HepG2 (cell line): Measurements from ENCODE around the gene MYADML2. TPM values are rescaled to one million over a fixed set of nuclear protein-coding genes. Genes with fewer than 3 reads are reported as not detected.

Experiments
- CREM ChIP-seq, 2 experiments: sonication (generic) in 1 of 2; formaldehyde crosslinking in 1 of 2; IDR thresholded peaks; 2 replicates each; pipeline versions ENCODE4 v1.4.0 to v1.6.1; 2016 to 2020; ENCODE audit warnings: antibody characterized with exemption in 1 of 2, mild to moderate bottlenecking in 1 of 2, missing genetic modification reagents in 1 of 2
- EP300 ChIP-seq, 3 experiments: sonication (generic) in 1 of 3; formaldehyde crosslinking in 1 of 3; IDR thresholded peaks; 2 replicates each; pipeline versions ENCODE4 v1.5.1 to v1.6.1; 2011 to 2020; ENCODE audit warnings: low read depth in 2 of 3, low read length in 2 of 3, borderline replicate concordance in 1 of 3, improper control_type of control experiment in 1 of 3, mild to moderate bottlenecking in 1 of 3, missing genetic modification reagents in 1 of 3, moderate library complexity in 1 of 3
- HNF4A ChIP-seq: sonication (generic); formaldehyde crosslinking; IDR thresholded peaks from 2 replicates; pipeline ENCODE4 v1.4.0; 2020; ENCODE audit warnings: missing genetic modification reagents
- HNRNPL ChIP-seq: fragments of 200-400 bp; formaldehyde crosslinking; IDR thresholded peaks from 2 replicates; pipeline ENCODE4 v1.6.1; 2017; ENCODE audit warnings: mild to moderate bottlenecking, low read depth, low read length
- HOXA3 ChIP-seq: sonication (generic); formaldehyde crosslinking; IDR thresholded peaks from 2 replicates; pipeline ENCODE4 v1.5.0; 2020; ENCODE audit warnings: missing genetic modification reagents
- JDP2 ChIP-seq: sonication (generic); formaldehyde crosslinking; IDR thresholded peaks from 2 replicates; pipeline ENCODE4 v1.8.1; 2022; ENCODE audit warnings: missing genetic modification reagents, borderline replicate concordance
- NR2F1 ChIP-seq, 2 experiments: fragments of 450-650 bp in 1 of 2; formaldehyde crosslinking in 1 of 2; IDR thresholded peaks; 2 replicates each; pipeline versions ENCODE4 v1.5.0 to v1.6.1; 2016 to 2020; ENCODE audit warnings: mild to moderate bottlenecking in 1 of 2, missing compliant biosample characterization in 1 of 2, missing genetic modification reagents in 1 of 2, moderate library complexity in 1 of 2
- ZBTB3 ChIP-seq: sonication (generic); formaldehyde crosslinking; IDR thresholded peaks from 2 replicates; pipeline ENCODE4 v1.4.0; 2020; ENCODE audit warnings: low read depth, mild to moderate bottlenecking, moderate library complexity, missing genetic modification reagents, borderline replicate concordance
- ZFP1 ChIP-seq: IDR thresholded peaks from 2 replicates; pipeline ENCODE4 v1.6.1; 2016
- ZNF496 ChIP-seq: sonication (generic); formaldehyde crosslinking; IDR thresholded peaks from 2 replicates; pipeline ENCODE4 v1.8.1; 2023; ENCODE audit warnings: mild to moderate bottlenecking, moderate library complexity, missing genetic modification reagents; ENCODE audit not compliant: insufficient replicate concordance
- polyA plus RNA-seq, 8 experiments: library from polyadenylated mRNA; depleted of rRNA in 3 of 8; stranded (reverse) in 7 of 8; unstranded in 1 of 8; fragments of >200 nt; fragmentation: Illumina TruSeq in 4 of 8; extraction: Trizol in 4 of 8; gene quantifications; 2 replicates each; pipeline versions ENCODE4 v1.2.1 to v1.2.3, GENCODE V29; 2011 to 2016; ENCODE audit warnings: low read depth in 4 of 8, missing spikeins in 1 of 8, mixed read lengths in 1 of 8; ENCODE audit not compliant: insufficient read depth in 1 of 8
- total RNA-seq, 5 experiments: library from RNA; depleted of rRNA; stranded (reverse); fragments of >200 nt; fragmentation: Illumina TruSeq; extraction: Trizol; gene quantifications; 2 replicates each; pipeline ENCODE4 v1.2.3, GENCODE V29; 2016; ENCODE audit warnings: low read depth in 1 of 5
- TF ChIP-seq, protein P1 (sequence below): IDR thresholded peaks from 2 replicates; pipeline ENCODE4 v1.6.1; 2016; ENCODE audit warnings: missing biosample characterization, missing genetic modification reagents, low read depth
- TF ChIP-seq, protein P2 (sequence below): sonication (generic); formaldehyde crosslinking; IDR thresholded peaks from 2 replicates; pipeline ENCODE4 v1.4.0; 2020; ENCODE audit warnings: missing genetic modification reagents
- TF ChIP-seq, protein P3 (sequence below): sonication (generic); formaldehyde crosslinking; IDR thresholded peaks from 2 replicates; pipeline ENCODE4 v1.8.1; 2023; ENCODE audit warnings: mild to moderate bottlenecking, missing genetic modification reagents
- TF ChIP-seq, protein P4 (sequence below): sonication (generic); formaldehyde crosslinking; IDR thresholded peaks from 2 replicates; pipeline ENCODE4 v1.8.0; 2022; ENCODE audit warnings: low read depth, missing genetic modification reagents
- TF ChIP-seq, protein P5 (sequence below): IDR thresholded peaks from 2 replicates; pipeline ENCODE4 v1.6.1; 2016
- TF ChIP-seq, protein P6 (sequence below): sonication (generic); formaldehyde crosslinking; IDR thresholded peaks from 2 replicates; pipeline ENCODE4 v1.4.0; 2020; ENCODE audit warnings: missing genetic modification reagents, borderline replicate concordance

MYADML2 gene
- total and polyA plus RNA-seq, 2 of the 13 experiments (the other 11 are each of a cell fraction or from before 2014, with no cell fraction given) = not detected

DNA sequence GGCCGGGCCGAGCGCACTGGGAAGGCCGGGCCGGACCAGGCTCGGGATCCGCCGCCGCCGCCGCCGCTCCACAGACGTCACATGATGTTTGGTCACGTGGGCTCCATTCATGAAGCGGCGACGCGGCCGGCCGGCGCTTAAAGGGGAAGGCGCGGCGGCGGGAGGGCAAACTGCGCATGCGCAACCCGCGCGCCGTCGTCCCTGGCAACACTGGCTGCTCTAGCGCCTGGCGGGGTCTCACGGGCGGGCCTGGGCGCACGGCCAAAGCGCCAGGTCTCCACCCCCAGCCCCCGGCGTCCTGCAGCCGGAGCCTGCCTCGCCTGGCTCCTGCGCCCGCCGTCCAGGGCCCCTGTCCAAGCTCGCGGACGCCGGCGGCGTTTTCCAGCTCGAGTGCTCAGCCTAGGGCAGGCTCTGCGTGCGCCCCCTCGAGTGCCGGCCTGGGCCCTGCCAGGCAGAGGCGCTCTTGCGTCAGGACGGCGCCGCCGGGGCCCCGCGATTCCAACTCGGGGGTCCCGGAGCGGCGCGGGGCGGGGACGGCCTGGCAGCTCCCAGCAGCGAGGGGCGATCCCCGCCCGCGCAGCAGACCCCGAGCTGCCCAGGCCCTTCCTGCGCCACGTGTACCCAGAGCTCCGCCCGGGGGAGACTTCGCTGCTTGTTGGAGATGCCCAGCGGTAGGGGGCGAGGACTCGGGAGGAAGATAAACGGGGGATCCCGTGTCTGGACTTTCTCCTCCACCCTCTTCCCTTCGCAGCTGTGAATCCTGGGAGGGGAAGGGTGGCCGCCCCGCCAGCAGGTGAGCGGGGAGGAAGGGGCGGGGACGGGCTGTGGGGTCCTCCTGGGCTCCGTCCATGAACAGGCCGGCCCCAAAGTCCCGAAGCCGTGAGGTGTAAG is 19.1 kb downstream of the MYADML2 start, which contains the start of gene MAFG (continued):
- TF ChIP-seq, protein P1, sequence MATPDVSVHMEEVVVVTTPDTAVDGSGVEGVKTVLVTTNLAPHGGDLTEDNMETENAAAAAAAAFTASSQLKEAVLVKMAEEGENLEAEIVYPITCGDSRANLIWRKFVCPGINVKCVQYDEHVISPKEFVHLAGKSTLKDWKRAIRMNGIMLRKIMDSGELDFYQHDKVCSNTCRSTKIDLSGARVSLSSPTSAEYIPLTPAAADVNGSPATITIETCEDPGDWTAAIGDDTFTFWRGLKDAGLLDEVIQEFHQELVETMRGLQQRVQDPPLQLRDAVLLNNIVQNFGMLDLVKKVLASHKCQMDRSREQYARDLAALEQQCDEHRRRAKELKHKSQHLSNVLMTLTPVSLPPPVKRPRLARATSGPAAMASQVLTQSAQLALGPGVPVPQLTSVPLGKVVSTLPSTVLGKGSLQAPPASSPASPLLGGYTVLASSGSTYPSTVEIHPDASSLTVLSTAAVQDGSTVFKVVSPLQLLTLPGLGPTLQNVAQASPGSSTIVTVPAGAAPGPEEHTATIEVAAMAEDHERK (CRISPR knock-in tag) = no peak; the same call in 1 of the 2 replicates
- TF ChIP-seq, protein P2, sequence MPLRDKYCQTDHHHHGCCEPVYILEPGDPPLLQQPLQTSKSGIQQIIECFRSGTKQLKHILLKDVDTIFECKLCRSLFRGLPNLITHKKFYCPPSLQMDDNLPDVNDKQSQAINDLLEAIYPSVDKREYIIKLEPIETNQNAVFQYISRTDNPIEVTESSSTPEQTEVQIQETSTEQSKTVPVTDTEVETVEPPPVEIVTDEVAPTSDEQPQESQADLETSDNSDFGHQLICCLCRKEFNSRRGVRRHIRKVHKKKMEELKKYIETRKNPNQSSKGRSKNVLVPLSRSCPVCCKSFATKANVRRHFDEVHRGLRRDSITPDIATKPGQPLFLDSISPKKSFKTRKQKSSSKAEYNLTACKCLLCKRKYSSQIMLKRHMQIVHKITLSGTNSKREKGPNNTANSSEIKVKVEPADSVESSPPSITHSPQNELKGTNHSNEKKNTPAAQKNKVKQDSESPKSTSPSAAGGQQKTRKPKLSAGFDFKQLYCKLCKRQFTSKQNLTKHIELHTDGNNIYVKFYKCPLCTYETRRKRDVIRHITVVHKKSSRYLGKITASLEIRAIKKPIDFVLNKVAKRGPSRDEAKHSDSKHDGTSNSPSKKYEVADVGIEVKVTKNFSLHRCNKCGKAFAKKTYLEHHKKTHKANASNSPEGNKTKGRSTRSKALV (CRISPR knock-in tag) = peak; percentile 94
- TF ChIP-seq CREM (IDR thresholded peaks at IDR 0.05) (no peak; the same call in 1 of the 2 replicates), CREM (CRISPR knock-in tag; IDR thresholded peaks at IDR 0.05) (no peak), NR2F1 (CRISPR knock-in tag; IDR thresholded peaks at IDR 0.05) (no peak), ZNF496 (CRISPR knock-in tag) (no peak), EP300 (IDR thresholded peaks at IDR 0.05; ENCODE audit: low read depth in 2 of 2, low read length in 2 of 2) (0 out of 4 replicates have a peak, but pooled peaks of 1 of the 2 experiments have one; percentile 11), EP300 (CRISPR knock-in tag; IDR thresholded peaks at IDR 0.05; ENCODE audit: borderline replicate concordance) (0 out of 2 replicates have a peak, but pooled peaks have one; percentile 37), JDP2 (CRISPR knock-in tag) (no peak; the same call in 1 of the 2 replicates), ZBTB3 (CRISPR knock-in tag) (peak; percentile 50; the same call in 1 of the 2 replicates), HNF4A (CRISPR knock-in tag) (peak; percentile 36), ZFP1 (no peak), HOXA3 (peak; percentile 60), HNRNPL (no peak)
- TF ChIP-seq, protein P3, sequence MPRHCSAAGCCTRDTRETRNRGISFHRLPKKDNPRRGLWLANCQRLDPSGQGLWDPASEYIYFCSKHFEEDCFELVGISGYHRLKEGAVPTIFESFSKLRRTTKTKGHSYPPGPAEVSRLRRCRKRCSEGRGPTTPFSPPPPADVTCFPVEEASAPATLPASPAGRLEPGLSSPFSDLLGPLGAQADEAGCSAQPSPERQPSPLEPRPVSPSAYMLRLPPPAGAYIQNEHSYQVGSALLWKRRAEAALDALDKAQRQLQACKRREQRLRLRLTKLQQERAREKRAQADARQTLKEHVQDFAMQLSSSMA (CRISPR knock-in tag) = no peak; the same call in 1 of the 2 replicates
- TF ChIP-seq, protein P4, sequence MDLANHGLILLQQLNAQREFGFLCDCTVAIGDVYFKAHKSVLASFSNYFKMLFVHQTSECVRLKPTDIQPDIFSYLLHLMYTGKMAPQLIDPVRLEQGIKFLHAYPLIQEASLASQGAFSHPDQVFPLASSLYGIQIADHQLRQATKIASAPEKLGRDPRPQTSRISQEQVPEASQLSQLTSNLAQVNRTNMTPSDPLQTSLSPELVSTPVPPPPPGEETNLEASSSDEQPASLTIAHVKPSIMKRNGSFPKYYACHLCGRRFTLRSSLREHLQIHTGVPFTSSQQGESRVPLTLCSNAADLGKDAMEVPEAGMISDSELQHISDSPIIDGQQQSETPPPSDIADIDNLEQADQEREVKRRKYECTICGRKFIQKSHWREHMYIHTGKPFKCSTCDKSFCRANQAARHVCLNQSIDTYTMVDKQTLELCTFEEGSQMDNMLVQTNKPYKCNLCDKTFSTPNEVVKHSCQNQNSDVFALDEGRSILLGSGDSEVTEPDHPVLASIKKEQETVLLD (CRISPR knock-in tag) = 0 out of 2 replicates have a peak, but pooled peaks have one; percentile 71
- TF ChIP-seq, protein P5, sequence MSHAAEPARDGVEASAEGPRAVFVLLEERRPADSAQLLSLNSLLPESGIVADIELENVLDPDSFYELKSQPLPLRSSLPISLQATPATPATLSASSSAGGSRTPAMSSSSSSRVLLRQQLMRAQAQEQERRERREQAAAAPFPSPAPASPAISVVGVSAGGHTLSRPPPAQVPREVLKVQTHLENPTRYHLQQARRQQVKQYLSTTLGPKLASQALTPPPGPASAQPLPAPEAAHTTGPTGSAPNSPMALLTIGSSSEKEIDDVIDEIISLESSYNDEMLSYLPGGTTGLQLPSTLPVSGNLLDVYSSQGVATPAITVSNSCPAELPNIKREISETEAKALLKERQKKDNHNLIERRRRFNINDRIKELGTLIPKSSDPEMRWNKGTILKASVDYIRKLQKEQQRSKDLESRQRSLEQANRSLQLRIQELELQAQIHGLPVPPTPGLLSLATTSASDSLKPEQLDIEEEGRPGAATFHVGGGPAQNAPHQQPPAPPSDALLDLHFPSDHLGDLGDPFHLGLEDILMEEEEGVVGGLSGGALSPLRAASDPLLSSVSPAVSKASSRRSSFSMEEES (CRISPR knock-in tag) = peak; percentile 92
- TF ChIP-seq, protein P6, sequence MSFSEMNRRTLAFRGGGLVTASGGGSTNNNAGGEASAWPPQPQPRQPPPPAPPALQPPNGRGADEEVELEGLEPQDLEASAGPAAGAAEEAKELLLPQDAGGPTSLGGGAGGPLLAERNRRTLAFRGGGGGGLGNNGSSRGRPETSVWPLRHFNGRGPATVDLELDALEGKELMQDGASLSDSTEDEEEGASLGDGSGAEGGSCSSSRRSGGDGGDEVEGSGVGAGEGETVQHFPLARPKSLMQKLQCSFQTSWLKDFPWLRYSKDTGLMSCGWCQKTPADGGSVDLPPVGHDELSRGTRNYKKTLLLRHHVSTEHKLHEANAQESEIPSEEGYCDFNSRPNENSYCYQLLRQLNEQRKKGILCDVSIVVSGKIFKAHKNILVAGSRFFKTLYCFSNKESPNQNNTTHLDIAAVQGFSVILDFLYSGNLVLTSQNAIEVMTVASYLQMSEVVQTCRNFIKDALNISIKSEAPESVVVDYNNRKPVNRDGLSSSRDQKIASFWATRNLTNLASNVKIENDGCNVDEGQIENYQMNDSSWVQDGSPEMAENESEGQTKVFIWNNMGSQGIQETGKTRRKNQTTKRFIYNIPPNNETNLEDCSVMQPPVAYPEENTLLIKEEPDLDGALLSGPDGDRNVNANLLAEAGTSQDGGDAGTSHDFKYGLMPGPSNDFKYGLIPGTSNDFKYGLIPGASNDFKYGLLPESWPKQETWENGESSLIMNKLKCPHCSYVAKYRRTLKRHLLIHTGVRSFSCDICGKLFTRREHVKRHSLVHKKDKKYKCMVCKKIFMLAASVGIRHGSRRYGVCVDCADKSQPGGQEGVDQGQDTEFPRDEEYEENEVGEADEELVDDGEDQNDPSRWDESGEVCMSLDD (CRISPR knock-in tag) = peak; percentile 93
